NCI-H1092 (cell line): Measurements from ENCODE around the gene DHRS12.

ENCODE experiments used
- DNase-seq: peaks from one replicate; lab custom pipeline; 2025; lab: John Stamatoyannopoulos, UW

DHRS12 gene

DNA sequence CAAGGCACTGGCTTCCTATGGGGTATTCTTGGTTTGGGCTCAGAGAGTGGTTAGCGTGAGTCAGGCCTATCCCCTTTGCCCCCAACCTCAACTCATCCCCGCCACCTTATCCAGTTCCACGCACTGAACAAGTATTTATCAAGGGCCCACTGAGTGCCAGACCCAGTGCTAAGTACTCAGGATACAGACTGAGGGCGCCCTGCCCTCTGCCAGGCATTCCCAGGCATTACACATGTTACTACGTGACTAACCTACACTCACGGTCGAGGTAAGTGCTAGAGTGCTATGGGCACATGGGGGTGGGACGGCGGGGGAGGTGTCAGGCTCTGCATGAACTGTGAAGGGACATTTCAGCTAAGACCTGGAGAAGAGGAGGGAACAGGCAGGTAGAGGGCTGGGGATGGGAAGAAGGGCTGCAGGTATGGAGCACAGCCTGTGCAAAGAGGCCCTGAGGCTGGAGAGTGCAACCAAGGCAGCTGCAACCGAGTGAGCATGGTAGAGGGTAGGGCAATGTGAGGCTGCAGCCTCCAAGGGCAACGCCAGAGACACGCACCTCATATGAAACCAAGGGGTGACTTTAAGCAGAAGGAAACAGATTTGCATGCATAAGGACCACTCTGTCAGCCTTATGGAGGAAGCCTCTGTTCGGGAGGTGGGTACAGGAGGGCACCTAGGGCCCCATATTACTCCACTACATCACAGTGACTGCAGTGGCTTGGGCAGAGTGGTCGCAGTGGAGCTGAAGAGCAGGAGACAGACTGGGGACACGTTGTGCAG, 22.5 kb downstream of the DHRS12 start:
- no peak for DNase-seq

GRCh38 chr13:51780099-51780498, 23.9 kb downstream of the DHRS12 start:
- DNase-seq: no peak

- DNase-seq: peak; percentile 18
Observed at GRCh38 chr13:51778392-51778791, 25.6 kb downstream of the DHRS12 start.

DNA sequence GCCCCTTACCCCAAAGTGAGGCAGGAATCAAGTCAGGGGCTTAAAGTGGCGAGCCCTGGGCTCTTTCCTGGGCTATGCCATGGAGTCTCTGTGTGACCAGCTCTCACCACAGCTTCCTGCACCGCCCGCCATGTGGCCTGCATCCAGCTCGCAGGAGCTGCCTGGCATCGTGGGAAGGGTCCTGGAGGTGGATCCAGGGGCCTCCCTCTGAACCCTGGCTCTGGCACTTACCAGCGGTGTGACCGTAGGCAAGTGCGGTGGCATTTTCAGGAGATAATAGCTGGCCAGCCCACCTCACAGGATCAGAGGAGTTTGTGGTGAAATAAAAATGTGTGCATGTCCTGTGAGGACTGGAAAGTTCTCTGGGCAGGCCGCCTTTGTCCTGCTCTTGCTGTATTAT, 26.0 kb downstream of the DHRS12 start:
- no peak for DNase-seq

GRCh38 chr13:51776179-51776578, 27.8 kb downstream of the DHRS12 start:
- DNase-seq: no peak

DNA sequence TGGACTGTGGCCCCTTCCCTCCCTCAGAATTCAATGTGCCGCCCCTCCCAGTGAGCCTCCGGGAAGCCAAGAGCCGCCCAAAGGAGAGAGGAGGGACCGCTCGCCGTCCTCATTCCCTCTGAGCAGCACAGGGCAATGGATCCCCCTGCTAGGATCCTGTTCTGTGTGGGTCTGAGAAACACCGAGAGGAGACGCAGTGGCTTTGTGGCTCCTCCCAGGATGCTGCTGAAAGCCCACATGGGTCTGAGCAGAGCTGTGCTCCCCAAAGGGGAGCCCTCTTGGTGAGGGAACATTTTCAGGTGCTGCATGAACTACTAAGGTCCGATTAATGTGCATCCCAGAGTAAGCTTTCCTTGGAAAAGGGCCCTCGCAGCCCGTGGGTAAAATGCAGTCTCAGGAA, 30.4 kb downstream of the DHRS12 start:
- DNase-seq: no peak

DNA sequence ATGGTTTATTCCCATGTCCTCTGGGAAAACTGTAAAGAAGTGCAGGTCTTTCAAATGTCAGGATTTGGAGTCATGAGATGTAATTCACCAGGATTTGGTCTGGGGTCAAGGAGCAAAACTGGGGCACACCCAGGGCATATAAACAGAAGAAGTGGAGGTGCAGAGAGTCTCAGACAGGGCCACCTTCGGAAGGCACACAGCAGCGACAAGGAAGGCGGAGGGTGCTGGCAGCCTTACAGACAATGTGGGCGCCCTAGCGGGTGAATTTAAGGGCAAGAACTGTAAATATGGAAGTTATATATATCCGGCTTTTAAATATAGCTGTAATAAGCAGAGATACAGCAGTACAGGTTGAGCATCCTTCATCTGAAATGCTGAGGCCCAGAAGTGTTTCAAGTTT, 31.2 kb downstream of the DHRS12 start:
- DNase-seq: no peak

DNA sequence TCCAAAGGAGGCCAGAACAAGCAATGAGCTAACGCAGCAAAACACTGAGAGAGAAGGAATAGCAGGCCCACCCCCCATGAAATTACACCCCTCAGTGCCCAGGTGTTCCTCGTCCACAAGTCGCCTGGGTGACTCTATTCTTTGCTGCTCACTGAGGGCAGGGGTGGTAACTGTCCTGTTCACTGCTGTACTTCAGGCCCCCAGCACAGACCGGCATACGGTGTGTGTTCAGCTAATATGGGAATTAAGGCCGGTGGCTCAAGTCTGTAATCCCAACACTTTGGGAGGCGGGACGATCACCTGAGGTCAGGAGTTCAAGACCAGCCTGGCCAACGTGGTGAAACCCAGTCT, 31.9 kb downstream of the DHRS12 start:
- no peak for DNase-seq

DNA sequence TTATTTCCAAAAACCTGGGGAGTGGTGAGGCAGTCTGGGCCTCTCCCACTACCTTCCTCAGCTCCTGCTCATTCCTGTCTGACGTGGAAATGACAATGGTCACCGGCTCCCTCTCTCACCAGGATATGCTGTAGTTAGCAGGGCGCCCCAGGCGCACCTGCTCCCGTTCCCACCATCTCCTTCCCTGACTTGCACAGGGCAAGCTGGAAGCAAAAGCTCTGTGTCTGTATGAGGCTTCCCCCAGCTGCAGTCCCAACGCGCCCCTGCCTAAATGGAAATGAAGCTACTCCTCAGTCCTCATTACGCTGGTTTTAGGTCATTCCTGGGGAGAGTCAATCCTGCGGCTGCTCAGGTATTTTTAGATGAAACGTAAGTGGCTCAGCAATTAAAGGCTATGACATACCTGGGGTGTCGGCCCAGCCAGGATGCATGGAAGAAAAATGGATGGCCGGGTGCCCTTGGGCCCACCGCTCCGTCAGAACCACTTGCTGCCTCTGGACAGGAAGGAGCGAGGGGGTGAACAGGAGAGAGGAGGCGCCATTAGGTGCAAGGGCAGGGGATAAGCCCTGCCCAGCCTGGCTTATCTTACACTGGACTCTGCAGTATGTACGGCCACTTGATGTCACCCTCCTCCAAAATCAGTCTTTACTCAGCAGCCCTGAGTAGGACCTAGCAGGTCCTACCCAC, 32.4 kb downstream of the DHRS12 start:
- DNase-seq: no peak

- no peak for DNase-seq
Observed at GRCh38 chr13:51770681-51771417, 33.1 kb downstream of the DHRS12 start.

DNA sequence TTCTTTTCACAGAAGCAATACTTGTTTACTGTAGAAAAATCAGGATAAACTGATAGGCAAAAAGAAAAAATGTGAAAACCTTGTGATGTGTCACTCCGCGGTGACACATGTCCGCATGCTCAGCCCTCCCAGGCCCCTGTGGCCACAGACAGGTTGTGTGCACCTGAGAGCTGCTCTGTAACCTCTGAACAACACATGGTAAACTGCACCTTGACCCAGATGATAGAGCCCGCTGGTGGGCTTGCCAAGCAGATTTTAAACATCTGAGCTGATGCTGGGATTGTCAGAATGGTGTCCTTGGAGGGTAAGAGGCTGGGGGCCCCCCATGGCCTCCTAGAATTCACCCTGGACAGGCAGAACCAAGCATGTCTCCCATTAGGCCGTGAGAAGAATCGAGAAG, 33.8 kb downstream of the DHRS12 start:
- no peak for DNase-seq

- no peak for DNase-seq
Observed at GRCh38 chr13:51769455-51770127, 34.4 kb downstream of the DHRS12 start.

DNA sequence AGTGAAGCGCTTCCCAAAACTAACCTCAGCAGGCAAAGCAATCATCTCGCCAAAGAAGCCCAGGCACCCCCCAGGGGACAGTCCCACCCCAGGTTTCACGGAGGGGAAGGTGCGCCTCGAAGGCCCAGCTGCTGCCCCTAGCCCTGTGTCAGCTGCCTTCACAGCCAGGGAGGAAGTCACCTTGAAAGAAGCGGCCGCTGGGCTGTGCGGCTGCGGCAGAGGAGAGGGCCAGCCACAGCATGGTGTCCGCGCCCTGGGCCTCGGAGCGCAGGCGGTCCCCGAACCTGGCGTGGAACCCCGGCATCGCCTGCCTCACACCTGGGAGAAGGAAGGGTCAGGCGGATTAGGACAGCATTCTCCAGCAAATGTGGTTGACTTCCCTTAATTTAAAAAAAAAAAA, 35.0 kb downstream of the DHRS12 start:
- DNase-seq: no peak

DNA sequence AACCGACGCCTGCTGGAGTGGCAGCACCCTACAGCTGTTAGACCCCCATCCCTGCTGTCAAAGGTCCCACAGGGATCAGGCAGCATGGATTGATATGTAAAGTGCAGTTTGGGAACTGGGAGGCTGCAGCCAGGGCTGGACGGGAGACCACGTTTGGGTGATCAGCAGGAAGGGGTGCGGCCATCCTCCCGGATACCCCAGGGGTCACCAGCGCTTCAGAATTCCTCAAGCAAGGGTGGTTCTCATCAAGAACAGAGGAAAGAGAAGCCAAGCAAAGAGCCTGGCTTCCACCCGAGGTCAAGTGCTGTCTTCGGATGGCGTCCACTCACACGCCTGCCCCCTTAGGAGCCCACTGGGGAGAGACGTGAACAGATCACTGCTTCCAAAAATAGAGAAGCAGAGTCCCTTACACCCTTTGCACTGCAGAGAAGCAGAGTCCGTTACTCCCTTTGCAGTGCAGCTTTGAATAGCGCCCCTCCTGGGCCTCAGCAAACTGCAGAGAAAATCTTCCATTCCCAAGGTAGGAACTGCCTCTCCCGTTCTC, 35.5 kb downstream of the DHRS12 start:
- DNase-seq: no peak

DNA sequence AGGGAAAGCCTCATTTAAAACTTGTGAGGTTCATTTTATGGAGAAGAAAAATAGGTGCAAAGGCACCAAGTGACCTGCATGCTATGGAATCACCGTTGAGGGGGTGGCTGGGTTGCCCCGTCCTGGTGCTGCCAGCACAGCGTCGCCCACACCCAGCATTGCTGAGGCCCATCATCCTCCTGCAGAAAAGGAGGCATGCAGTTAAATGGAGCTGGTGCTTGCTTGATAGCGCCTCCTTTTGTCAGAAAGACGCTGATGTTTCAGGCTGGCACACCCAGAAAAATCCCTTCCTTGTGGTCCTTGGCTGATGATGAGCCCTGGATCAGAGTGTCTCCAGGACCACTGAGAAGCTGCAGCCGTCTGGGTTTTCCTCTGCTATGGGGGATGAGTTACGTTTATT, 36.9 kb downstream of the DHRS12 start:
- DNase-seq: no peak

GRCh38 chr13:51765142-51765515, 38.8 kb downstream of the DHRS12 start:
- no peak for DNase-seq

DNA sequence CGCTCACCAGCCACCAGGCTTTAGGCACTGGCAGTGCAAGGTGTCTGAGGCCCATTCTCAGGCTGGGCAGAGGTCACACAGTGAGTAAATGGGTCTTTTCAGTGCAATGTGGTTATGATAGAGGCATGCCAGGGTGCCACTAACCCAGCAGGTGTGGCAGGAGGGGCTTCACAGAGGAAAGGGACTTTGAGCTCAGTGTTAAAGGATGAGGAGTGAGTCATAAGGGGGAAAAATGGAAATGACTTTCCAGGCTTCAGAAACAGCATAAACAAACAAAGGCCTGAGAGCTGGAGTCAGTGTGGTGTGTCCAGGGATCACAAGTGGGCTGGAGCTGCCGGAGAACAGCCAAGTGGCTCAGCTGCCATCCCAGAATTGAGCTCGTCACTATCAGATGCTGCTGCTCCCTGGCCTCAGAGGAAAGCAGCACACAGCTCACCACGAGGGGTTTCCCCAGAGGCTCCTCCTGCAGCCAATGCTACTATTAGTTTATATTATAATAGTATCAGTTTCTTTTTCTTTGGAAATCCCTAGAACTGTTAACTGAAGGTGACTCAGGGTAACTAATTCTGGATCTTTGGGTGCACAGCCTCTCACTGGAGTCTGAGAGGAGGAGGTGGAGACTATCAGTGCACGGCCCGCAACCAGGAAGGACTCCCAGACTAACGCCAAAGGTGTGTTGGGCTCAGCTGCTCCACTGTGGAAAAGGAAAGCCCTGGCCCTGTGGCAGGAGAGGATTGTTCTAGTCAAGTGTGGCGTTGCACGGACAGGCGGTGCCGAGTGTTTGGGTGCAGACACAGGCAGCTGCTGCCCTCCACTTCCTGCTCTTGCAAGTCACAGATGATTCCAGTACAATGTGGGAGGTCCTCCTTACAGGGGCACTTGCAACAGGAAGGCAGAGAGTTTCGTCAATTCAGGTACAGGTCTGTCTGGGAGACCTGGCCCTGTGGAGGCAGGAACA, 39.5 kb downstream of the DHRS12 start:
- no peak for DNase-seq

DNA sequence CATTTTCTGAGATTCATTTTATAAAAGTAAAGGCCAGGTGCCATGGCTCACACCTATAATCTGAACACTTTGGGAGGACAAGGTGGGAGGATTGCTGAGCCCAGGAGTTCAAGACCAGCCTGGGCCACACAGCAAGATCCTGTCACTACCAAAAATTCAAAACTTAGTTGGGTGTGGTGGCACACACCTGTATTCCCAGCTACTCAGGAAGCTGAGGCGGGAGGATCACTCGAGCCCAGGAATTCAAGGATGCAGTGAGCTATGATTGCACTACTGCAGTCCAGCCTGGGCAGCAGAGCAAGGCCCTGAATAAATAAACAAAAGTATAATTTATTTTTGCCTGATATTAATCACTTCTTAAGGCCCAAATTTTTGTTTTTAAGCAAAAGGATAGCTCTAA, 40.5 kb downstream of the DHRS12 start:
- DNase-seq: no peak

GRCh38 chr13:51761643-51762350, 42.2 kb downstream of the DHRS12 start:
- no peak for DNase-seq

- DNase-seq: no peak
Observed at GRCh38 chr13:51760592-51760991, 43.4 kb downstream of the DHRS12 start.

- no peak for DNase-seq
Observed at GRCh38 chr13:51759240-51759639, 44.7 kb downstream of the DHRS12 start.
